Gastrocnemius medialis (tissue), 4 donors: Measurements from ENCODE around the gene P4HTM.

Source experiments
- CTCF ChIP-seq, 5 experiments: fragments of 450-650 bp in 3 of 5; fragments of 200-600 bp in 2 of 5; sonication (generic) in 2 of 5; IDR thresholded peaks in 4 of 5; conservative IDR thresholded peaks in 1 of 5; 1 replicate in 4 of 5; 2 replicates in 1 of 5; pipeline ENCODE4 v1.5.1; 2016 to 2019; ENCODE audit warnings: antibody characterized with exemption in 5 of 5, mild to moderate bottlenecking in 3 of 5, moderate library complexity in 3 of 5
- POLR2A ChIP-seq, 2 donors: fragments of 450-650 bp; IDR thresholded peaks; one replicate each; pipeline ENCODE4 v1.6.1; 2017; ENCODE audit warnings: antibody characterized with exemption in 2 of 2, mild to moderate bottlenecking in 2 of 2, moderate library complexity in 2 of 2

GRCh38 chr3:49021813-49022687 lies 32.0 kb downstream of the P4HTM start, which contains the start of gene NDUFAF3:
- TF ChIP-seq CTCF (IDR thresholded peaks at IDR 0.05 in 4 of 5, conservative IDR thresholded peaks at IDR 0.05 in 1 of 5) = peak; percentile 96 to 99 (median 99)
- TF ChIP-seq POLR2A (IDR thresholded peaks at IDR 0.05) = peak in 1 of 2 donors; percentile 87
